ENCODE results near the gene BTBD9. TPM values are rescaled to one million over a fixed set of nuclear protein-coding genes. Genes with fewer than 3 reads are reported as not detected.

The BTBD9 gene
- total RNA-seq, 4 donors from 2014 or later, result 10.8 to 26.3 (median 15.3) TPM

DNA sequence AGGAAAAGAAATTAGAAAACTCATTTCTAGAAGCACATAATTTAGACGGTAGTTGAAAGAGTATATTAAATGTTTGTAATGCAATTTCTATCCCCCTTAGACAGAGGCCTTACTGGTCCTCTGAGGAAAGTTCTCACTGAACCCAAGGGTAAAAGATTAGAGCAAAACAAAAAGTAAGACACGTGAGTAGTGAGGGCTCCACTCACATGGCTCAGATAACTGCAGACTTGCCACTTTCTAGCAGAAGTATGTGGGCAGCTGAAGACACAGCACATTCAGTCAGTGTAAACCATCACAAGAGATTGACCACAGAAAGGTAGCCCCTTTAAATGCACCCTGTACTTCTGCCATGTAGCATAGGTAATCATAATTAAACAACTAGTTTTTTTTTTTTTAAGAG is 193.8 kb downstream of the BTBD9 start:
- TF ChIP-seq, protein P1, sequence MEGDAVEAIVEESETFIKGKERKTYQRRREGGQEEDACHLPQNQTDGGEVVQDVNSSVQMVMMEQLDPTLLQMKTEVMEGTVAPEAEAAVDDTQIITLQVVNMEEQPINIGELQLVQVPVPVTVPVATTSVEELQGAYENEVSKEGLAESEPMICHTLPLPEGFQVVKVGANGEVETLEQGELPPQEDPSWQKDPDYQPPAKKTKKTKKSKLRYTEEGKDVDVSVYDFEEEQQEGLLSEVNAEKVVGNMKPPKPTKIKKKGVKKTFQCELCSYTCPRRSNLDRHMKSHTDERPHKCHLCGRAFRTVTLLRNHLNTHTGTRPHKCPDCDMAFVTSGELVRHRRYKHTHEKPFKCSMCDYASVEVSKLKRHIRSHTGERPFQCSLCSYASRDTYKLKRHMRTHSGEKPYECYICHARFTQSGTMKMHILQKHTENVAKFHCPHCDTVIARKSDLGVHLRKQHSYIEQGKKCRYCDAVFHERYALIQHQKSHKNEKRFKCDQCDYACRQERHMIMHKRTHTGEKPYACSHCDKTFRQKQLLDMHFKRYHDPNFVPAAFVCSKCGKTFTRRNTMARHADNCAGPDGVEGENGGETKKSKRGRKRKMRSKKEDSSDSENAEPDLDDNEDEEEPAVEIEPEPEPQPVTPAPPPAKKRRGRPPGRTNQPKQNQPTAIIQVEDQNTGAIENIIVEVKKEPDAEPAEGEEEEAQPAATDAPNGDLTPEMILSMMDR (IDR thresholded peaks at IDR 0.05), result no peak
- ATAC-seq (ENCODE audit: low FRiP score) (no peak), DNase-seq (ENCODE audit: low spot score) (no peak)

DNA sequence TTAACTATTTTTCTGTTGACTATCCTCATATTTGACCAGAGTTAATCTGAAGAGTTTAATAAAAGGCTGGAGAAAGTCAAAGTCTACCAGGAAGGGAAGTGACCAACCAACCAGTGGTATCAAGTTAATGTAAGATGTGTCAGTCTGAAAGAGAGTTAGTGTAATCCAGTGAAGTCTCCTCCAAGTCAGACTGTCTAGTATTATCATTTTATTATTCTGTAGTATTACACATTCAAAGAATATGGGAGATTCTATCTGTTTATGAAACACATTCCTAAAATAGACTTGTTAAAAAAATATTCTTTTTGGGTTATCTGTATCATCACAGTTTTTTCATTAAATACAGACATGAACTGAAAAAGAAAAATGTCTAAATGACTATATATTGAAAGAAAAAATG is 194.4 kb downstream of the BTBD9 start:
- TF ChIP-seq, protein P1 (IDR thresholded peaks at IDR 0.05), result no peak
- DNase-seq (ENCODE audit: low spot score) (no peak), ATAC-seq (ENCODE audit: low FRiP score) (no peak)

DNA sequence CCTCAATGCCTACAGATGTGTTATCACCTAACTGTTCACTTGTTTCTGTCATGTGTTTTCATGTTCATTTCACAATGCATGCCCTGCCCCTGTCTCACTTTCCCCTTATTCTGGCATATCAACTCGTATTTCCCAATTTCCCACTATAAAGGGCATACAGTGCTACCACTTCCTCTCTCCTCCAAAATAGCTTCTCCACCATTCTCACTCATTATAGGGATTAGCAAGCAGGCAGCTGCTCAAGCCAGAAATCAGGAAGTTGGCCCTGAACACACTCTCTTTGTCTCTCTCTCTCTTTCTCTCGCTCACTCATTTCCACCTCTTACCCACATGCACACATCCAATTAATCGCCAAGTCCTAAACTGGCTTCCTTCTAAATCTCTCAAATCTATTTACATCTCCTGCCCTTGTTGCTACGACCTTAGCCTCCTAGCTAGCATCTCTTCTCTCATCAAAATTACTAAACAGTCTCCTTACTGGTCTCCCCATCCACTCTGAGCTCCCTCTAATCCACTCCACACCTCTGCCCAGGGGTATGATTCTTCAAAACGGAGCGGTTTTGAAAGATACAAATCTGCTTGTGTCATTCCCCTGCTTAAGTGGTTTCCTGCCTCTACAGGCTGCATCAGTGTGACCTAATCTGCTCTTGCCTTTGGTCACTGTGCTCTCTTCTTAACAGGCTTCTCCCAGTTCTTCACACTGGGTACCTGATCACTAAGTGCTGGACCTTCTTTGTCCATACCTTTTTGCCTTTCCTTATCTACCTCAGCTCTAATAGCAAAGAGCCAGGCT is 196.2 kb downstream of the BTBD9 start:
- ATAC-seq (ENCODE audit: low FRiP score) (peak; percentile 45), DNase-seq (ENCODE audit: low spot score) (no peak)
- TF ChIP-seq, protein P1 (IDR thresholded peaks at IDR 0.05), result no peak

DNA sequence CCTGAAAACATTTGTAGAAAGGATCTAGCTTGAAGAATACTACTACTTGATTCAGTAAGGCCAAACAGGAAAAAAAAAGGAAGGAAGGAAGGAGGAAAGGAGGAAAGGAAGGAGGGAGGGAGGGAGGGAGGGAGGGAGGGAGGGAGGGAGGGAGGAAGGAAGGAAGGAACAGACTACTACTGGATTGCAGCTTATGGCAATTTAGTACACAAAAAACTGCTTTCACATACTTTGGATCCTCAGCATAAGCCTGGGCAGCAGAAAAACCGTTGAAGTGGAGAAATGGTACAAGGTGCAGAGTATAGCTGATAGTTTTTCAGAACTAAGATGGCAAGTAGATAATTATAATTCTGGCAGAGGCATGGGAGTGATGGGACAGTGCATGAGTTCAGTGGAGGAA is 201.6 kb downstream of the BTBD9 start:
- TF ChIP-seq, protein P1 (IDR thresholded peaks at IDR 0.05), result no peak
- ATAC-seq (ENCODE audit: low FRiP score), result no peak
- DNase-seq (ENCODE audit: low spot score), result no peak

DNA sequence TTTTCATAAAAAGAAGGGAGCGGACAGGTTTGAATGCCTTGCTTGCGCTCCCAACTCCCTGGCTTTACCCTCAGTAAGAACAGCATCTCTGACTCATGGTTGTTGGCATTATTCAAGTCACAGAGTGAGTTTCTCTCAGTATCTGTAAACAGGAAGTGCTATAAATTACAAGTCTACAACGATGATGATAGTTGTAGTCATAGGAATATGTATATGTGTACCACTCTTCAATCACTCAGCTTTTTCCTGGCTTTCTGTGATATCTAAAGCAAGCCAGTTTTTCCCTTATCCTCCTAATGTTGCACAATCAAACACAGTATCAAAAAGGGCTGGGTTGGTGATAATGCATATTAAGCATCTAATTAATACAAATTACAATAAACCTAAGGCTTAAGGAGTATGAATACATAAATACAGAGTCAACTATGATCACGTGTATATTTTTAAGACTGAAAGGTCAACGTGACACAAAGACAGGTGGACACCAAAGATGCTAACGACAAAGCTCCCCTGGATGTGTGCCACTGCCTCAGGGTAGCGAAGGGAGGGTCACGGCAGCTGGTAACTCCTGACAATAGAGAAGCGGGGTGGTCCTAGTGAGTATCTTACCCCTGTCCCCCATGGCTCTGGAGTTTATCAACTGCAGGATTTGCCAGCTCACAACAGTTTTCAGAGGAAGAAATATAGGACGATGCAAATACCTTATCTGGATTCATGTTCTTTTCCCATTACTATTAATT is 202.8 kb downstream of the BTBD9 start:
- TF ChIP-seq, protein P1 (IDR thresholded peaks at IDR 0.05), result no peak
- peak; percentile 71 for ATAC-seq (ENCODE audit: low FRiP score)
- DNase-seq (ENCODE audit: low spot score), result no peak

DNA sequence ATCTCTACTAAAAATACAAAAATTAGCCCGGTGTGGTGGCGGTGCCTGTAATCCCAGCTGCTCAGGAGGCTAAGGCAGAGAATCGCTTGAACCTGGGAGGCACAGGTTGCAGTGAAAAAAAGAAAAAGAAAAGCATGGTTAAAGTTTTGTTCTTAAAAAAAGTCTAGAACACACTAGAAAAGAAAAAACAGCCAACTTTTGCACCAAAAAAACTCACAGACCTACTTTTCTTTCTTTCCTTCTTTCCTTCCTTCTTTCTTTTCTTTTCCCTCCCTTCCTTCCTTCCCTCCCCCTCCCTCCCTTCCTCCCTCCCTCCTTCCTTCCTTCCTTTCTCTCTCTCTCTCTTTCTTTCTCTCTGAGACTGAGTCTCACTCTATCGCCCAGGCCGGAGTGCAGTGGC is 204.4 kb downstream of the BTBD9 start:
- no peak for ATAC-seq (ENCODE audit: low FRiP score)
- no peak for DNase-seq (ENCODE audit: low spot score)
- TF ChIP-seq, protein P1 (IDR thresholded peaks at IDR 0.05), result no peak
